GM21723 (cell line): ENCODE measurements around the gene AUTS2.
"Not testable (repeated sequence)": the region's sequence is repeated elsewhere in the genome, so short reads cannot be mapped to it uniquely, and the experiment has no call there.

ENCODE experiments used
- ATAC-seq: cut with Tn5 transposase; IDR thresholded peaks from one replicate; pipeline ENCODE4 v1.9.1; 2021; ENCODE audit warnings: mild to moderate bottlenecking, moderate library complexity; ENCODE audit not compliant: unreplicated experiment

The AUTS2 gene

DNA sequence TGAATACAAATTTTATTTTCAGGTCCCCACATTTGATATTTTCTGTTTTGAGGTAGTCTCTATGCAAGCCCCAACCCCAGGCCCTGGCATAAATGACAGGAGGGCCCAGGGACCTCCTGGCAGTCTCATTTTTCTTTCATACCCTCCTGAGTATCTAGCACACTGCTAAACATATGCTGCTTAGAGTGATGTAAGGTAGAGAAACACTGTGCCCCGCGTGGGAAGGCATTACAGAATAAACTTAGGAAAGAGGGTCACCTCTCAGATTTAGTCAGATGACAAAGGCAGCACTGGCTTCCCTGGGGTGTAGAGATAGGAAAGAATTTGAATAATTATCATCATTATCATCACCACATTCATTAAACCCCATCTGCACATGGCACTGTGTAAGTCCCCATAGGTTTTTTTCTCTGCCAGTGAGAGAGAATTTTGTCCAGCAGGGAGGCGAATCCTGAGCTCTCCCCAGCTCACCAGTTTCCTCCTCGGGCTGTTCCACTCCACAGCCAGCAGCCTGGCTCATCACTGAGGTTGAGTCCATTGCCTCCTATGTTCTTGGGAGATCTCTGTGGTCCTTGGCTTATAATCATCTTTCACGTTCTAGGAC, 1026.3 kb downstream of the AUTS2 start:
- no peak for ATAC-seq

DNA sequence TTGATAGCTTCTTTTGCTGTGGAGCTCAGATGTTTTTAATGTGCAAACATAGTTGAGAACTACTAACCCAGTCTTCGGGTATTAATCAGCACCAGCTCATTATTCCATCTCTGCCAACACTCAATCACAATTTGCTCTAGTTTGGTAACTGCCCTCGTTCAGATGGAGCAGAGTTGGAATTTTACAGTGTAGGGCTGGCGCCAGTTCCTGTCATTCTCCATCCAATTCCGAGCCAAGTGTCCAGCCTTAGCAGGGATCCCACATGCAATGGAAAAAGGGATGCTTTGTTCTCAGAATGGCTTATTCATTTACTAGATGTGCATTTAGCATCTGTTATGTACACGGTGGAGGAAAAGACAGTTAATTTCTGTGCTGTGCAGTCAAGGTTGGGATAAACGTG, 1029.2 kb downstream of the AUTS2 start:
- ATAC-seq: no peak

DNA sequence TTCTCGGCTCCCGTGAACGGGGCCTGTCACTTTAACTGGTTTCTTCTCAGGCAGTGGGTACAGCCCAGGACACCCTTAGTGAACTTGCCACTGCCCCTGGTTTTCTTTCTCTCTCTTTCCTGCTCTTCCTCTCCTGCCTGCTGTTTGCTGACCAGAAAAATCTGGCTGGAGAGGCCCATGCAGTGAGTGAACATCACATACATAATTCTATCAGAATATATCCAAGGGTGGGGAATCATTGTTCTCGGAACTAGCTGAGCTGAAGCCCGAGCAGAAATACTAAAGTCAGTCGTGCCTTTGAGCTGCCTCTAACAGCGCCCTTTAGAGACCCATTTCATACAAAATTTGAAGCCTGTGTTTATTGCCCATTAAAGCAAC, 1032.2 kb downstream of the AUTS2 start:
- no peak for ATAC-seq

DNA sequence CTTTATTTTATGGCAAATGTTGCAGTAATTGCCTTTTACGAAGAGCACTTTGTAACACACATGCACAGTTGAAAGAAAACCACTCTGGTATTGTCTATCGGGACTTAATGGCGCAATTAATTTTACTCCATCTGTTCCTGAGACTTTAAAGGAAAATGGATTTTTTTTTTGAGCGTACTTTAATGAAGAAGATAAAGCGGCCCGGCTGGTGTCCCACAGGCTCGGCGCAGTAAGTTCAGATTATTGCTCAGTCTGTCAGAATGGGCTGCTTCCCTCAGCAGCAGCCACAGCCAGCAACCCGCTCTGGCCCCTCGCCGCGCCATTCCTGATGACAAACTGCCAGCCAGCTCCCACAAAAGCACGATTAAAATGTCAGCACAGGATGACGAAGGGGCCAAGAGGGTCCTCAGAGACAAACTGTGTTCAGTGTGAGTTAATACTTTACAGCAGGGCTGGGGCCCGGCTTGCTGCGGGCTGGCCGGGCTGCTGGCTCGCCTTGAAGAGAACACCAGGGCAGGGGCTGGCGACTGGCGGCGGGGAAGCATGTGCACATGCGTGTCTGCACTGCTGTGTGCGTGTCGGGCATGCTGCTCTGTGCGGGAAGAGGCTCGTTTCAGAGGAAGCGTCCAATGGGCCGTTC, 1032.7 kb downstream of the AUTS2 start:
- ATAC-seq: no peak

DNA sequence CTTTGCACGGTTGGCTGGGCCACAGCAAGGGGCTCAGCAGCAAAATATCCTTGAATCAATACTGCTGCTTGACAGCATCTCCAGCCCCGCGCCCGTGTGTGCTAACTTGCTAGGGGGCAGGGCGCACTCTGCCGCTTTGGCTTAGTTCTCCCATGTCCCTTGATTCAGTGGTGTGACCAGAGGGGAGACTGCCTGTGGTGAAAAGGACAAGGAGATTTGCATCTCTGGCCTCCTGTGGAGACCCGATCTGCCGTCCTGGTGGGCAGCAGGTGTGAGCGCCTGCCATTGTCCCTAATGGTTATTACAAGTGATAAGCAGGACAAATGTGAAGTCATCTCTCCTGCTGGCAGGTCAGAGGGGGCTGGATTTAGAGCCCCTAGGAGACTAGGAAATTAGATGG, 1033.4 kb downstream of the AUTS2 start:
- no peak for ATAC-seq

DNA sequence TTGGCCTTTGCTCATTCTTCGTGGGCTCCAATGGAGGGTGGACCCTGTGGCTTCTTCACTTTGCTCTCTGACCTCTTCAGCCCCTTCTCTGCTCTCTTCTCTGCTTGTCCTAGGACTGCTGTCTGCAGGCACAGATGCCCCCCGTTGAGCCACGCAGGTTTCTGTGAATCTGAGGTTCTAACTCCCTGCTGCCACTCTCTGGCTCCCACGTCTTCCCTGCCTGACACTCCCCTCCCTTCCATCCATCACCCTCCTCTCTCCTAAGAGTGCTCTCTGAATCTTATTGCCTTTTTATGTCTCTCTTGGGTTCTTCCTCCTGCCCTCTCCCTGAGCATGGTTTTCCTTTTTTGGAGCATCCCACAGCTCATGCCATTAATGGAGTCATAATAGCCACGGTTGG, 1034.1 kb downstream of the AUTS2 start:
- ATAC-seq: no peak

DNA sequence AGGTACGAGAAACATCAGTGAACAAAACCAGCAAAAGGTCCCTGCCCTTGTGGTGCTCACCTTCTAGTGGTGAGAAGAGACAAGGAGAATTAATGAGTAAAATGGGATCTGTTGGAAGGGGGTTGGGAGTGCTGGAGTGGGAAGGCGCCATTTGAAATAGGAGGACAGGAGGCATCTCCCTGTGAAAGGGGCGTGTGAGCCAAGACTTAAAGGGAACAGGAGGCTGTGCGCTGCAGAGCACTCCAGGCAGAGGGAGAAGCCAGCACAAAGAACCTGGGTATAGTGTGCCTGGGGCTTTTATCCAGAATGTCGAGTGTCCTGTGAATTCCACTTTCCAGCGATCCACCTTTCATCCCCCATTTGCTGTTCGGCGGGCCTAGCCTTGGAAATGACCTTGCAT, 1035.8 kb downstream of the AUTS2 start:
- ATAC-seq: no peak

DNA sequence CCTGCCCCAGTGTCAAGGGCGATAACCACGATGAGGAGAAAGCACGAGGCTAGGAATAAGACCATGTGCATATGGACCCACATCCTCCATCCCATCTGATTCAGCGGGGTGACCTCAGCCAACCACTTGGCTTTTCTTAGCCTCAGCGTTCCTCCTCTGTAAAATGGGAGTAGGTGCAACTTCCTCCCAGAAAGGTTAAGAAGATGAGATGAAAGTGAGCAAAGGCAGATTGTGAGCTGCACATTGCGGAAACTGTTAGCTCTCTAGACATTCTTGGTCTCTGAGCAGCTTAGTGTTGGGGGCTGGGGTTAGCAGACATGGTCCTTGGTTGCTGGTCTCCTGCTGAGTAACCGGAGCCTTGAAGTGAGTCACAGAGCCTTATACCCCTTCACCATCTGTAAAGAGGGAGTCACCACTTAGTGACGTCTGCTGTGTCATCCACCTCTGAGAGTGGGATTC, 1036.4 kb downstream of the AUTS2 start:
- no peak for ATAC-seq

DNA sequence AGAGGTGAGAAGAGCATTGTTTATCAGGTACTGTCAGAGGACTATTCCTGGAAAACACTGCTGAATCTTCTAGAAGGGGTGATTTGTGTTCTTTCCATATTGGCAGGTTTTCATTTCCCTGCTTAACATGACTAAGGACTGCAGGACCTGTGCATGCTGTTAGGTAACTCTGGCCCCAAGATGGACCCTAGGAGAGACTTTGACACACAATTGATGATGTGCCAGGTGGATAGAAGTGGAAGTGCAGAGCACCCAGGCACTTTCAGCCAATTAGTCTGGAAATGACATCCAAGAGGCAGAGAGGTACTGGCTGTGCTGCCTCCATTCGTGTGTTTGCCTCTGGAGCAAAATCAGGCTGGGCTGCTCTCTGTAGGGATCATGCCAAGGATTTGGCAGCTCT, 1037.4 kb downstream of the AUTS2 start:
- ATAC-seq: no peak

DNA sequence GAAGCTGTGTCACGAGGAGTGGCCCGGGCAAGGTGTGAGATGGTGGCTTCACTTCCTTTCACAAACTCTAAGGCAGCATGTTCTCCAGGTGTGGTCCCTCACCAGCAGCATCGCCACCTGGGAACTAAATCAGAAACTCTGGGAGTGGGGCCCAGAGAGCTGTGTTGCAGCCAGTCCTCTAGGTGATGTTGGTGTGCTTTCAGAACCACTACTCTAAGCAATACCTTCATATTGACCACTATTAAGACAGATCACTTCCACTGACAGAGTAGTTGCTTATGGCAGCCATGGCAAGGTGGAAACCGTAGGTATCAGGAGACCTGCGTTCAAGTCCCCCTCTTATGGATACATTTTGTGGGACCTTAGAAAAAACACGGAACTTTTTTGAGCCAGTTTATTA, 1037.9 kb downstream of the AUTS2 start:
- no peak for ATAC-seq

DNA sequence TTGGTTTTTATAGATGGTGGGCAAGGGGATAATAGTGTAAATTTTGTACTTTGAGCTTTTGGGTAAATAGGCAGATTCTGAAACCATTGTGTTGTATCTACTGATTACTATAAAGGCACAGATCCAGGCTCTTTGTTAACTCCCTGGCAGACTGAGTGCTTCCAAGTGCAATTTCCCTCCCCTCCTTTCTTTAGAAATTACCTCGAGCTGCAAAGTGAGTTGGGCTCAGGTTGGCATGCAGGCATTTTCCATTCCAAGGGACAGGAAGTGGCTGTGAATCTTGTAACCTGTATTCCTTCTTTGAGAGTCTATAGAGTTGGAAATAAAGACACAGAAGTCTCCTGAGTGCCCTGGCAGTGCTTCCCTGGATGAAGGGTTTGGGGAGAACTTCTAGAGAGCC, 1039.5 kb downstream of the AUTS2 start:
- ATAC-seq: no peak

DNA sequence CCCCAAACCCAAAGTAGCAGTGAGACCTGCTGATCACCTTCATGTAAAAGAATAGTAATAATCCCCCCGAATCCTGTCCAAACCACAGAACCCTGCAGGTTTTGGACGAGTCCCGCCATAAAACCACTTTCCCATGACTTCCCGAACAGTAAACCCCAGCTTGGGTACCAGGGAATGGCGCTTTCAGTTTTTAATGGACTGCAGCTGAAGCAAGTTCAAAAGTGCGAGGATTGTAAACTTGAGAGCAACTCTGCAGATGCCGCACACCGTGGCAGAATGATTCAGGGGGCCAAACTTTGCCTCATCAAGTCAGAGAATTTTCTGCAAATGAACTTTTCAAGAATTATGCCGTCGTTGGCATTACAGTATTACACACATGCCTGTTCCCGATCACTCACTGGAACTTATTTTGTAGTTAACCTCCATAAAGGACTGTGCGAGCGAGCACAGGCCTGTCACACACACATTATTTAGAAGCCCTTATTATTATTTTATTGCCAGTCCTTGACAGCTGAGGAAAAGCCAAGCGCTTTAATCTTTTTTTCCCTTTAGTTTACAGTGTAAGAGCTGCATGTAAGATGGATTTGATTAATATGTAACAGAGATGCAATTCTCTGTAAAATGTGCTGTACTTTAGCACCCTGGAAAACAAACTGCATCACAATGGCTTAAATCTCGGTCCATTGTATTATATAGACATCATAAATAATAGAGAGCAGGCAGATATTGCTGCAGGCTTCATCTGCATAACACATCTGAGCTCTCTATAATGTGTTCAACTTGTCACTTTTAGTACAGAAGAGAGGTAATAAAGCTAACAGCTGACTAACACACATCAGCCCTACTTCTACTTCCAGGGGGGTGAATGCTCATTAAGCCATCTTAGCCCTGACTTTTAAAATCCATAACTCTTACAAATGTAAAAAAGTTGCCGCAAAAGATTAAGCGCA, 1040.2 kb downstream of the AUTS2 start:
- ATAC-seq: no peak

DNA sequence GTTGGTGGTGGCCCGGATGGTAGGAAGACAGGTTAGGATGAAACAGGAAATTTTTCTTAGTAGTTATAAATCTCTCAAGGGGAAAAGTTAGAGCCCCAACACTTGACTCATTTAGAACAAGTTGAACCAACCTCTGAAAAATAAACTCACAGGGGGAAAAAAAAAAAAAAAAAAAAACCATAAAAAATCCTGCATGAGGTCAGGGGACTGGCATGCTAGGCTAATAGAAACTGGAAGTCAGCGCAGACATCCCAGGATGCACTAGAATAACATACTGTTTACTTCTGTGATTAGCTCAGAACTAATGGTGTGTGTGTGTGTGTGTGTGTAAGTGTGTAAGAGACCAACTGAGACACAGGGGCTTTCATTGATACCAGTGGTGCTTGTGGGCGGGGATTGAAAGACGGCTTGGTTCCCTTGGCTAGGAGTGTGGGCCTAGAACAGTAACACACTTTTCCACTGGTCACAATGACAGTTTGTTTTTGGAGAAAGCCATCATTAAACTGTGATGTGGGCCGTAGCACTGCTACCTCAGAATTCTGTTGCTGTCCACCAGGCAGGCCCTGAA, 1042.1 kb downstream of the AUTS2 start:
- no peak for ATAC-seq

DNA sequence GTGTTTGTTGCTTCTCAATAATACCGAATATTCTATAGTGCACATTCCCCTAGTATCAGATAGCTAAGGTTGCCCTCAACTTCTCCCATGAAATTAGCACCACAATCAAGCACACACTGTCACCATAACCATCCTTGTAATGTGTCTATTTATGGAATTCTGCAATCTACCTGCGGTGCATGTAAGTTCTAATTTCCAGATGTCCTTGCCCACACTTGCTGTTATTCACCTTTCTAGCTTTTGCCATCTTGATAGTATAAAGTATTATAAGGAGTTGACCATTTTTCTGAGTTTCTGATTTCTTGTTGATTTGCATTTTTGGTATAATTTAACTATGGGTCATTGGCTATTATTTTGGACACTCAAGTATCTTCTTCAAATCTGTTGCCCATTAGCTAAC, 1043.6 kb downstream of the AUTS2 start:
- ATAC-seq: no peak

DNA sequence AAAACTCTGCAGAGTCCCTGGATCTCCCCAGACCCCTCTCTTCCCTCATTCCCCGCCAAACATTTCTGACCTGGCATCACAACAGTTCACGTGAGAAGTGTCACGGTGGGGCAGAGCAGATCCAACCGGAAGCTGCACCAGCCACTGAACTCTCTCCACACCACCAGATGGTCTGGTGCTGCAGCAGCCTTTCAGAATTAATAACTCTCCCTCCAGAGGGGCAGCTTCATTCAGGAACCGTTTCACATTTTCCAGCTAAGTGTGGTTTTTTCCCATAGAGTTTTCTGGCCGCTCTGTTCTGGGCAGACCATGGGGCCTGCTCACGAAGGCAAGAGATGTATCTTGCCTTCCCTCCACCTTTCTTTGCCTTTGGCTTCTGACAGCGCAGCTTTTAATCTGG, 1047.0 kb downstream of the AUTS2 start:
- no peak for ATAC-seq

DNA sequence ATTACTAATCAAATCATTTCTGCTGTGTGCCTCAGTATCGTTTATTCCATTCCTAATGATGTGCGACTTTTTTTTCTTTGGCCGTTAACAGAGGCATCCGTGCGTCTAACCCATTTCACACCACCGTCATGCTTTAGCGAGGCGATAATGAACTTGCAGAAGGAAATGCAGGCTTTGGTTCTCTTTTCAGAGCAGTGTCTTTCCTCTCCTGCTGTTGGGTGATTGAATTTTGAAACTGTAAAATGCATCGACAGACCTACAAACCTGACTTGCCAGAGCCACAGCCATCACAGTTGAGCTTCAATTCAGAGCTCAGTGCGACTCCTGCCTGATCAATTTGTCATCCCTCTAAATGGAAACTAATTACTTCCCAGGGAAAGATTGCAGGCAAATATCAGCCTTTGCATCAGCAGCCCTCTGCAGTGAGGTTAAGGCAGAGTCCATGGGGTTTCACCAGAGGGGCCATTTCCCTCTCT, 1047.6 kb downstream of the AUTS2 start:
- ATAC-seq: no peak

DNA sequence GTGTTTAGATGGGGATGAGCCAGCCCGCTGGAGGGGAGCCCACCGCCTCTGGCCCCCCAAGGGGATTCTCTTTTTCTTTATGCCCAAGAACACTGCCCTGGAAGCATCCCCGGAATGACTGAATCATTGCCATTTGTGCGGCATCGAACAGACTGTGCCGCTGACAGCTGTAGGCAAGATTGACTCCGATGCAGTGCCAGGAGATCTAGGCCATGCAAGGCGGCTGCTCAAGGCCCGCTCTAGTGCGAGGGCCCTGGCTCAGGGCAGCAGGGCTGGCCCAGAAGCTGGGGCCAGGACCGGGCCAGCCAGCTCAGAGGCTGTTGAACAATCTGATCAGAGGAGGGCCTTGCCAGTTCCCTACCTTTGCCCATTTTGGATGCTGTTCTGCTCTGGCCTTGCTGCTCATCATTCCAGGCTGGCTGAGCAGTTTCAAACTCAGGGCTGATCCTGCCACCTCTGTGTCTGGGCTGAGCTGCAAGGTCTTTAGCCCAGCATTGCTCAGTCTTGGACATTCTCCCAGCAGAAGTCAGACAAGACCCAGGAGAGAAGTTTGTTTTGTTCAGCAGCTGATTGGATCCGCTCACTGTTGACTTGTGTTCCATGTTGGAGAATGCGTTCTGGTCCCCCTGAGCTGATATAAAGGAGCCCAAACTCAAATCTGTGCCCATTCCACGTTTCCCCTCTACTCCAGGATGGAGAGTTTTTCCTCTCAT, 1048.4 kb downstream of the AUTS2 start:
- ATAC-seq: no peak

DNA sequence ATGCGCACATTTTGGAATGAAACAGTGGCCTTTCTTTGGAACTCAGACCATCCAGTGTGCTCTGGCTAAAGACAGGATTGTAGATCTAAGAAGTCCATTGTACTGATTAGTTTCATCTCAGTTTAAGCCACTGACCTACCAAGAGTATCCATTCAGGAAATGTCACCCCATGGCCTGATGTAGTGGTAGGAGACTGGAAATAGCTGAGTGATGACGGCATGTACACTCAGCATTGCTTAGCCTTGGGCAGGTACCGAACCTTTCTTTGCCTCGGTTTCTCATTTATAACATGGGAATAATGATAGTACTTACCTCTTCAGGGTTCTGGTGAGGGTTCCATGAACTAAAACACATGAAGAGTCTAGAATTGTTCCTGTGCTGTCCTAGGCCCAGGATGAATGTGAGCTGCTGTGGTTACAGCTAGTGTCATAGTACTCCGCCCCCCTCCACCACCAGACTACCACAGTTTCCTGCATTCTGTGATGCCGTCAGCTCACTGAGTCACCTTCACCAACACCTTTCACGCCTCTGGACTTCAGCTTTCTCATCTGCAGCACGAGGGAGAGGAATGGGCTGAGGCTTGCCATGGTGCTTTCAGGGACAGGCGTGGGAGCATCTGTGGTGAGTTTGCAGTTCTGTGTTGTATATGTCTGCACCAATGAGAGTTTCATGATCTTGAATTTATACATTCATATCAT, 1049.7 kb downstream of the AUTS2 start:
- ATAC-seq: peak; percentile 97

DNA sequence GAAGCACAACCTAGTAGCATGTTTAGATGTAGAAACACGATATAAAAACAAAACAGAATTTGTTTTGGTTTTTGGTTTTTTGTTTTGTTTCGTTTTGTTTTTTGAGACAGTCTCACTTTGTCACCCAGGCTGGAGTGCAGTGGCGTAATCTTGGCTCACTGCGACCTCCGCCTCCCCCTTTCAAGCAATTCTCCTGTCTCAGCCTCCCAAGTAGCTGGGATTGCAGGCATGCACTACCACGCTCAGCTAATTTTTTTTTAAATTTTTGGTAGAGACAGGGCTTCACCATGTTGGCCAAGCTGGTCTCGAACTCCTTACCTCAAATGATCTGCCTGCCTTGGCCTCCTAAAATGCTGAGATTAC, 1050.2 kb downstream of the AUTS2 start:
- not testable (repeated sequence) for ATAC-seq

DNA sequence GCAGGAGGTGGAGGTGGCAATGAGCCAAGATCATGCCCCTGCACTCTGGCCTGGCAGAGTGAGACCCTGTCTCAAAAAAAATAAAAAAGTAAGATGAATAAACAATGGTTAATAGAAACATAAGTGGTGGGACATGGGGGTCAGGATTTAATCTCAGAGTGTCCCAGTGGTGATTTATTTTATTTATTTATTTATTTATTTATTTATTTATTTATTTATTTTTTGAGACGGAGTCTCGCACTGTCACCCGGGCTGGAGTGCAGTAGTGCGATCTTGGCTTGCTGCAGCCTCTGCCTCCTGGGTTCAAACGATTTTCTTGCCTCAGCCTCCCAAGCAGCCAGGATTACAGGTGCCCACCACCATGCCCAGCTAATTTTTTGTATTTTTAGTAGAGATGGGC, 1051.0 kb downstream of the AUTS2 start:
- no peak for ATAC-seq
